ENCODE data around the gene MRI1.
A peak's percentile ranks its signal among the peaks of the same experiment; 100 is the strongest.
"Not testable (repeated sequence)": the region's sequence is repeated elsewhere in the genome, so short reads cannot be mapped to it uniquely, and the experiment has no call there.

The MRI1 gene

GRCh38 chr19:13762635-13763235 is 1.6 kb upstream of the MRI1 start:
- DNase-seq: no peak

- DNase-seq: no peak
These were observed 1.1 kb upstream of the MRI1 start for GRCh38 chr19:13763265-13763664.

GRCh38 chr19:13764821-13765394 is 586 bp downstream of the MRI1 start:
- DNase-seq: peak; percentile 27

GRCh38 chr19:13765395-13766094 is 1.2 kb downstream of the MRI1 start:
- DNase-seq: no peak

- no peak for DNase-seq
These were observed 1.8 kb downstream of the MRI1 start for GRCh38 chr19:13766095-13766481.

GRCh38 chr19:13768510-13768909 is 4.2 kb downstream of the MRI1 start:
- DNase-seq: no peak

- no peak for DNase-seq
These were observed 5.8 kb downstream of the MRI1 start for GRCh38 chr19:13770013-13770635.

GRCh38 chr19:13774217-13775191 is 10.2 kb downstream of the MRI1 start, which contains the start of gene C19orf53:
C19orf53 (plus strand) TSS chr19:13774456; CDS start chr19:13774478, 22 bp downstream.
- peak; percentile 90 for DNase-seq

- DNase-seq: no peak
These were observed 14.1 kb downstream of the MRI1 start for GRCh38 chr19:13778398-13778797.

GRCh38 chr19:13778847-13779246 is 14.5 kb downstream of the MRI1 start:
- no peak for DNase-seq

GRCh38 chr19:13779794-13780193 is 15.5 kb downstream of the MRI1 start:
- not testable (repeated sequence) for DNase-seq

- DNase-seq: no peak
These were observed 17.2 kb downstream of the MRI1 start for GRCh38 chr19:13781547-13781946.

- DNase-seq: no peak
These were observed 18.2 kb downstream of the MRI1 start for GRCh38 chr19:13782537-13782936.

GRCh38 chr19:13783565-13784500 is 19.5 kb downstream of the MRI1 start:
- no peak for DNase-seq

- DNase-seq: peak; percentile 77
These were observed 20.6 kb downstream of the MRI1 start for GRCh38 chr19:13784731-13785452.

- peak; percentile 61 for DNase-seq
These were observed 24.7 kb downstream of the MRI1 start for GRCh38 chr19:13788991-13789390.

GRCh38 chr19:13790354-13790753 is 26.0 kb downstream of the MRI1 start:
- DNase-seq: peak; percentile 74

- DNase-seq: not testable (repeated sequence)
These were observed 29.0 kb downstream of the MRI1 start for GRCh38 chr19:13793317-13793716.

GRCh38 chr19:13794398-13794756 is 30.1 kb downstream of the MRI1 start:
- DNase-seq: no peak

GRCh38 chr19:13794757-13795589 is 30.7 kb downstream of the MRI1 start, which contains the start of gene ZSWIM4:
ZSWIM4 (plus strand) TSS chr19:13795443; CDS start chr19:13795649, 206 bp downstream.
- DNase-seq: peak; percentile 97
